AG04450 (cell line): Measurements from ENCODE around the gene TAS1R1. TPM values are rescaled to one million over a fixed set of nuclear protein-coding genes. Genes with fewer than 3 reads are reported as not detected.

ENCODE experiments used
- CTCF ChIA-PET: fragments of 300-600, 350-600 bp; formaldehyde crosslinking; extraction: SDS; loops from one replicate; lab custom pipeline; 2022; ENCODE audit warnings: antibody characterized with exemption, inconsistent platforms; lab: Charles Lee
- POLR2A ChIA-PET: fragments of 350-600 bp; formaldehyde crosslinking; extraction: SDS; loops from one replicate; lab custom pipeline; 2021; ENCODE audit warnings: antibody characterized with exemption, inconsistent platforms; lab: Yijun Ruan, JAX
- DNase-seq: peaks from one replicate; pipeline ENCODE4 v3.0.0-alpha.2; 2011; ENCODE audit warnings: low read depth, low spot score
- H3K27ac ChIP-seq: one replicate; pipeline ENCODE4 v1.5.1; 2012; ENCODE audit warnings: low read depth, low read length, control low read depth
- H3K27me3 ChIP-seq: one replicate; pipeline ENCODE4 v1.6.0; 2012; ENCODE audit warnings: low read length; ENCODE audit not compliant: control insufficient read depth, insufficient read depth
- H3K4me3 ChIP-seq: 2 replicates; pipeline ENCODE4 v1.5.1; 2011; ENCODE audit warnings: mild to moderate bottlenecking, low read depth, low read length, control low read depth
- H3K9me3 ChIP-seq: 2 replicates; pipeline ENCODE4 v1.5.1; 2012; ENCODE audit warnings: low read length; ENCODE audit not compliant: control insufficient read depth, insufficient read depth
- polyA plus RNA-seq: library from polyadenylated mRNA; depleted of rRNA; stranded (reverse); fragments of >200 nt; gene quantifications from 2 replicates; pipeline ENCODE4 v1.2.3, GENCODE V29; 2011
- TF ChIP-seq, protein P1 (sequence below): IDR thresholded peaks from 2 replicates; pipeline ENCODE4 v1.5.1; 2011; ENCODE audit warnings: low read depth, low read length, control low read depth, inconsistent platforms

Gene TAS1R1
- polyA plus RNA-seq, 1 experiment: 0.05 TPM

DNA sequence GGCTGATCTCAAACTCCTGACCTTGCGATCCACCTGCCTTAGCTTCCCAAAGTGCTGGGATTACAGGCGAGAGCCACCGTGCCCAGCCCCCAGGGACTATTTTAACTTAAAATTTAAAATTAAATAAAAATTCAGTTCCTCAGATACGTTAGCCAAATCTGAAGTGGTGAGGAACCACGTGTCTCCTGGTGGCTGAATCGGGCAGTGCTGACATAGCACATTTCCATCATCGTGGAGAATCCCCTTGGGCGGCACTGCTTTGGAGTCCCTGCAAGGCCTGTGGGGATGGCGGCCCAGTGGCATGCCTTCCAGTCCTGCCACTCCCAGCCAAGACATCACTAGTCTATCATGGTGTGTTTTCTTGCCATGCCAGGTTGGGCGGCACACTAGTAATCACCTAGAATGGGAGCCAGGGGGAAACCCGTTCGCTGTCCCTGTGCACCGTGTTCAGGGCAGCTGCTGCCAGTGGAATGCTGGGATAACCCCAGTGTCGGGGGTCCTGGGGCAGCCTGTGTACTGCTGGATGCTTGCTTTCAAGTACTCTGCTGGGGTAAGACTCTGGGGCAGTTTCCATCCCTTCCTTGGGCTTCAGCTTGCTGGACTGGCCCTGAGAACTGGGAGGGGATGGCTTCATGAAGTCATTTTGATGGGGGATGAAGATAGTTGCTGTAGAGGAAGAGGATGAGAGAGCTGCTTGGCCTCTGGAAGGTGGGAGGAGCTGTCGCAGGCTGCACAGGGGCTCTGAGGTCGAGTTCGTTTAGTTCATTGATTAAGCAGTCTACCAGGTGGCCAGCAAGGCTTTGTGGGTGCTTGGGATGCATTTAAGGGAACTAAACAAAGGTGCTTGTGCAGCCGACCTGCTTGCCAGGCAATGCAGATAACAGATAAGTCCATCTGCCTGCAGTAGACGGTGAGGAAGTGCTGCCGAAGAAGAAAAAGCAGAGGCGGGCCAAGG is 29.3 kb downstream of the TAS1R1 start:
- Histone ChIP-seq H3K27ac (no peak overlapping the region), H3K4me3 (no peak overlapping the region), H3K9me3 (no peaks in the 10 kb centered on the region), H3K27me3 (no peaks in the 10 kb centered on the region)
- ChIA-PET CTCF (interaction anchor here (1.1 kb wide), 1 partner anchor 30 kb away, joined by 7 read pairs; the partner anchor contains the start of genes NOL9 and TAS1R1), POLR2A (no interaction called here)
- no peak for DNase-seq
- TF ChIP-seq, protein P1, sequence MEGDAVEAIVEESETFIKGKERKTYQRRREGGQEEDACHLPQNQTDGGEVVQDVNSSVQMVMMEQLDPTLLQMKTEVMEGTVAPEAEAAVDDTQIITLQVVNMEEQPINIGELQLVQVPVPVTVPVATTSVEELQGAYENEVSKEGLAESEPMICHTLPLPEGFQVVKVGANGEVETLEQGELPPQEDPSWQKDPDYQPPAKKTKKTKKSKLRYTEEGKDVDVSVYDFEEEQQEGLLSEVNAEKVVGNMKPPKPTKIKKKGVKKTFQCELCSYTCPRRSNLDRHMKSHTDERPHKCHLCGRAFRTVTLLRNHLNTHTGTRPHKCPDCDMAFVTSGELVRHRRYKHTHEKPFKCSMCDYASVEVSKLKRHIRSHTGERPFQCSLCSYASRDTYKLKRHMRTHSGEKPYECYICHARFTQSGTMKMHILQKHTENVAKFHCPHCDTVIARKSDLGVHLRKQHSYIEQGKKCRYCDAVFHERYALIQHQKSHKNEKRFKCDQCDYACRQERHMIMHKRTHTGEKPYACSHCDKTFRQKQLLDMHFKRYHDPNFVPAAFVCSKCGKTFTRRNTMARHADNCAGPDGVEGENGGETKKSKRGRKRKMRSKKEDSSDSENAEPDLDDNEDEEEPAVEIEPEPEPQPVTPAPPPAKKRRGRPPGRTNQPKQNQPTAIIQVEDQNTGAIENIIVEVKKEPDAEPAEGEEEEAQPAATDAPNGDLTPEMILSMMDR: peak; percentile 21; the same call in 1 of the 2 replicates

- DNase-seq: no peak
Measured at GRCh38 chr1:6585081-6585722, 30.1 kb downstream of the TAS1R1 start.

DNA sequence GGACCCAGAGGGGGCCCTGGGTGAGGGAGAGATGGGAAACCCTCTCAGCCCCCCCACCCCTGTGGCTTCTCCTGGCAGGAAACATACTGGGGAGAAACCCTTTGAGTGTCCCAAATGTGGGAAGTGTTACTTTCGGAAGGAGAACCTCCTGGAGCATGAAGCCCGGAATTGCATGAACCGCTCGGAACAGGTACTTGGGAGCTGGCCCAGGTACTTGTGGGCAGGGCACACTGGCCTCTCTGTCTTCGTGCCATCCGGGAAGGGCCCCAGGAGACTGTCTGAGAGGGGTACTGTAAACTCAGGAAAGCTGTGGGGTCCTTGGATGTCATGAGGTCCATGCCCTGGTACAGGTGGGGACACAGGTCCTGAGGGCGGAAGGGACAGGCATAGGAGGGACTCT is 30.7 kb downstream of the TAS1R1 start:
- Histone ChIP-seq H3K4me3 (no peak overlapping the region), H3K27me3 (no peaks in the 10 kb centered on the region), H3K9me3 (no peaks in the 10 kb centered on the region), H3K27ac (no peak overlapping the region)
- TF ChIP-seq, protein P1: no peak
- POLR2A ChIA-PET: no interaction called here
- CTCF ChIA-PET: no interaction called here
- no peak for DNase-seq

More at GRCh38 chr1:6585081-6585722, 30.1 kb downstream of the TAS1R1 start:
- POLR2A ChIA-PET: no interaction called here
- CTCF ChIA-PET: no interaction called here
- H3K27ac ChIP-seq: no peak overlapping the region
- TF ChIP-seq, protein P1: no peak
- H3K27me3 ChIP-seq: no peaks in the 10 kb centered on the region
- H3K4me3 ChIP-seq: no peak overlapping the region
- H3K9me3 ChIP-seq: no peaks in the 10 kb centered on the region

- TF ChIP-seq, protein P1: no peak
- H3K4me3 ChIP-seq: no peak overlapping the region
- no peak for DNase-seq
- H3K9me3 ChIP-seq: no peaks in the 10 kb centered on the region
- H3K27ac ChIP-seq: no peak overlapping the region
- ChIA-PET POLR2A (interaction anchor here (1.6 kb wide), 1 partner anchor 16 kb away, joined by 6 read pairs; the partner anchor contains the start of gene KLHL21), CTCF (no interaction called here)
- no peaks in the 10 kb centered on the region for H3K27me3 ChIP-seq
Measured at GRCh38 chr1:6586404-6586816, 31.3 kb downstream of the TAS1R1 start.
